HG03565 (cell line): ENCODE results near the gene DYNC1I1.

Experiments used
- ATAC-seq: cut with Tn5 transposase; IDR thresholded peaks from one replicate; pipeline ENCODE4 v1.9.1; 2021; ENCODE audit warnings: mild to moderate bottlenecking, moderate library complexity; ENCODE audit not compliant: unreplicated experiment

DYNC1I1 gene

GRCh38 chr7:96069401-96069800, 297.0 kb downstream of the DYNC1I1 start:
- ATAC-seq: no peak

DNA sequence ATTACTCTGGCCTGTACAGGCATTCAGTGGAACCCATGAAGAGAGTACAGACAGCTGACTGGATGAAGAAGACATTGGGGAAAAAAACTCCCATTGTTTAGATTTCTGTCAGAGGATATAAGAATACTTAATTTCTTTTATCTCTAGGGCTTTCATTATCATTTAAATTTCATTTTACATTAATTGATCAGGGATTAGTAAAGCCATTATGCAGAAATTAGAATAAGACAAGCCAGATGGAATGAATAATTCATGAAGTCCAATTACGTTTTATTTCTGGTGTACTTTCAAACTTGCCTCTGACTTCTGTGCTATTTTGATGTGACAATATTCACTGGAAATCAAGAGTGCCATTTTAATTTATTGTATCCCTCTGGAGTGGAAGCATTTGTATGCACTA, 302.5 kb downstream of the DYNC1I1 start:
- ATAC-seq: no peak

DNA sequence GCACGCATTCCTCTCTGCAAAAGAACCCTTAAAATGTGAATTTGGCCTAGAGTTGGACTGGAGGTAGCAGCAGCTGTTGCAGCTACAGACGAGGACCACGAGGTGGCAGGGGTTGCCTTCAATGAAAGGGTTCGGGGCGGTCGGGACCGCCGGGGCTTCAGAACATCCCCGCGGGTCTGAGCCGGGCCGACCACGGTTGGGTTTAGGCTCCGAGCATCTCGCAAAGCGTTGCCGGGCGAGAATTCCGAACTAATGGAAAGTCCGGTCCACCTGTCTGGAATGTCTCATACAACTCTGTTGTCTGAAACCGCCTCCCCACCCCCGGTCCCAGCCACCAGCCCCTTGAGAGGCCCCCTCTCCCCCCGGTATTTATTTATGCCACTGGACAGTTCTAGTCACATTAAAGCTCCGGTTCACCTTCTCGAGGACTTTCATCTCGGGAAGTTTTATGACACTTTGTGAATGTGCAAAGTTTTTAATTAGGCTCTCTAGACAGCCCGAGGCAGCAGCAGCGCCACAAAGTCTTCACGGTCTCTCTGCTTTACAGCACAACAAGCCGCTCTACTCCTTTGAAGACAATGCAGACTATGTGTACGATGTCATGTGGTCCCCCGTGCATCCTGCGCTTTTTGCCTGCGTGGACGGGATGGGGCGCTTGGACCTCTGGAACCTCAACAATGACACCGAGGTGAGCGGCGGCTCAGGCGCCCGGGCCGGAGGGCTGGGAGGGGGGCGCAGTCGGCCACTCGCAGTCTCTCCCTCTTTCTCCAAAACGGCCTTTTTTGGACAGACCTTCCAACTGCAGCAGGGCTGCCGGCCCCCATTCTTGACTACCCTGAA, 303.4 kb downstream of the DYNC1I1 start:
- ATAC-seq: peak; percentile 82

DNA sequence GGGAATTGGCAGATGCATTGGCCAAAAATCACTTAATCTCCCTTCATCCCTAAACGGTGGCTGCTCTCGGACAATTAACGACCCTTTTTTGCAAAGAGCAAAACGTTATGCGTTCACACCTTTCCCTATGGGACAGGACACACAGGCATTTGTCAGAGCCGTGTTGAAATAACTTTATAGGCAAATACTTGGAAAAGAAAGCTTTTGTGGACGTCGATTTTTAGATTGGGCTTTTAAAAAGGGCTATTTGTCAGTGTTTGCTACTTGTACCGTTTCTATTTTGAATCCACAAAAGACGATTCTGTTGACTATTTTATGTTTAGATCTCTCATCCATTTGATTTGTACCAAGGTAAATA, 304.0 kb downstream of the DYNC1I1 start:
- ATAC-seq: no peak

GRCh38 chr7:96080027-96080426, 307.7 kb downstream of the DYNC1I1 start:
- ATAC-seq: no peak

GRCh38 chr7:96084881-96085553, 312.7 kb downstream of the DYNC1I1 start:
- no peak for ATAC-seq

GRCh38 chr7:96085953-96086352, 313.6 kb downstream of the DYNC1I1 start:
- ATAC-seq: no peak

DNA sequence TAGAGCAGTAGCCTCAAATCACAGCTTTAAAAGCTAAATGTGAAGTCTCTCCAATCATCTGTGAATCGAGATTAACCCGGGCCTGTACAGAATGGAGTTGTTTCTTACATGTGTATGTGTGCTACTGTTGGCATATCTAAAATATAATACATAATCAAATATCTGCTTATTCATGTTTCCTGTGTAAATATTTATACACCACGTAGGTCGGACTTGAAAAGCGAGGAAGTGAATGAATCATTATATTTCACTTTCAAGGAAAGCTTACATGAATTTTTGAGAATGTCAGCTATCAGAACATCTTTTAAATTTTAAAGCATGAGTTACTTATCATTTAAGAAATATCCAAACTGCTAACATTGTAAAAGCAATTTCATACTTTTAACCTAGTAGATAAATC, 316.2 kb downstream of the DYNC1I1 start:
- ATAC-seq: no peak

- ATAC-seq: no peak
Measured at GRCh38 chr7:96089511-96089910, 317.2 kb downstream of the DYNC1I1 start.

DNA sequence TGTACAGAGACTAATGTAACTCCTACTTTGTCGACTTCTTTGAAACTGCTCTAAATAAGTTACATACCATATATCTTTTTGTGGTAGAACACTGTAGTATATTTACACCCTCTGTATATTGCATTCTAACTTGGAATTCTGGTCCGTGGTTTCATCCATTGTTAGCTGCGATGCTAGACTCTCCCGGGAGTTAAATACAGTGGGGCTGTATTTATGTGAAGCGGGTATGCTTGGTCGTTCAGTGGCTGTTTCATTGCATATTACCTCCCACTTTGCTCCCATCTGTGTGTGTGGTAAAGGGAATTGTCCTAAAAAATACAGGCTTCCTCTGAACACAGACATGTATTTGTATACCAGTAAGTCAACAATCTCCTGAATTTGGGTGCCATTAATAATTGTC, 318.4 kb downstream of the DYNC1I1 start:
- no peak for ATAC-seq

DNA sequence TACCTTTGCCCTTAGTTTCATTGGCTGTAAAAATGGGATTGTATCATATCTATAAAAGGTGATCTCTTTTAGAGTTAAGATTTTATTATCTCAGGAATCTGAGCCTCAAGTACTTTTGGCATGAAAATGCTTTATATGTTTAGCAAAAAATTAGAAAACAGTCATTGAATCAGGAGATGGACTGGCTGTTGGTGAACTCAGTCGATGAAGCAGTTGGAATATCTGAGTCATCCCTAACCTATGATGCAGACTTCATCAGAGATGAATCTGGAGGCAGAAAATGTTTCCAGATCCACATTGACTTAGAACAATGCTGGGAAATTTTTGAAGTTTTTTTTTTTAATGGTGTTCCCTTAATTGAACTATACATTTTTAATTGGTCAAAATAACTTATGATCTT, 321.1 kb downstream of the DYNC1I1 start:
- no peak for ATAC-seq

DNA sequence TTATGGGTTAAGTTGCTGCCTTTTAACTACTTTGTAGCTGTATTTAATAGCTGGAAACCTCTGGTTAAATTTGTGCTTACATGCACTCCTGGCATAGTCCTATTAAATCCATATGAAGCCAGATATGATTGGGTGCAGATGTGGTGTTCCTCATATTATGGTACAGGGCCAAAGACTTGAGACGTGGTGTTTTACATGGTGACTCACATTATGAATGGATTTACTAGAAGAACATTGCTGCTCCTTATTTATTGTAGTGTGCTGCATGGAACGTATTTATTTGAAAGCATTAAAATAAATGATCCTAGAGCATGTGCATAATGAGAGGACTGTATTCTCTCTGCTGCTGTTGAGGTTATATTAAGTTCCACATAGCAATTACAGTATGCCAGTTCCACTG, 325.5 kb downstream of the DYNC1I1 start:
- ATAC-seq: no peak

DNA sequence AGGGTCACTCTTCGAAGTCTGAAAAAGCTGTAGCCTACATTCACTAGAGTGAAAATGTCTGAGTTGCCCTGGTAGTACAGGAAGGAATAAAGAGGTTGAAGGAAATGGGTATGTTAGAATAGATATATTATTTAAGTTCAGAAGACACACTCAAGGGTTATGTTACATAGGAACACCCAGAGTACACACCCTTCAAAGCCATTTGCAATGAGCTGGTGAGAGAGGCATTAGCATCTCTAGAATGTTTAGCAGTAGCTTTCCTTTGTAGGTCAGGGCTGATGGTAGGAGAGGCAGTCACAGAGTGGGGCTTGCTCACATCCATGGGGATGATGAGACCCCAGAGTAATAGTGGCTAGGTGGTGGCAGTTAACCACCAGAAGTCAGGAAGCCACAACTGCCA, 328.4 kb downstream of the DYNC1I1 start:
- no peak for ATAC-seq

DNA sequence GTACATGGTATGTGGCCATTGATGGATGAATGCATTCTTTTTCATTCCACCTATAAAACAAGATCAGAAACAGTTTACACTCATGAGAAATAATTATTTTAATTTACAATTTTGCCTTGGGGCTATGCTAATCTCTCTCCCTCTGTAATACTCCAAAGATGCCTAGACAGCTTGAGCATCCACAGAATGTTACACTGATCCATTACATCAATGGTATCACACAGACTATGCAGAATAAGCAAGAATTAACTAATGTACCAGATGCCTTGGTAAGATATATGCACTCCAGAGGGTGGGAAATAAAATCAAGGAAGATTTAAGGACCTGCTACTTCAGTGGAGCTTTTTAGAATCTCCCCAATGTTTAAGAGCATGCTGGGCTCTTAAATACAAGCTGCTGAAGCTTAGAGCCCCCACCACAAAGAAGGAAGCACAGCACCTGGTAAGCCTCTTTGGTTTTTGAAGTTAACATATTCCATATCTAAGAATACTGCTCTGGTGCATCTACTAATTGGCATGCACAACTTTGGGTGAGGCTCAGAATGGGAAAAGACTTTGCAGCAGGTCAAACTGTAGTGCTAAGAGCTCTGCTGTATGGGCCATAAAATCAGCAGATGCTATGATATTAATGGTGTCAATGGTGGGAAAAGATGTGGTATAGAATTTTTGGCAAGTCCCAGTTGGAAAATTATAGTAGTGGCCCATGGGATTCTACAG, 329.9 kb downstream of the DYNC1I1 start:
- no peak for ATAC-seq

GRCh38 chr7:96104984-96105383, 332.6 kb downstream of the DYNC1I1 start:
- no peak for ATAC-seq

DNA sequence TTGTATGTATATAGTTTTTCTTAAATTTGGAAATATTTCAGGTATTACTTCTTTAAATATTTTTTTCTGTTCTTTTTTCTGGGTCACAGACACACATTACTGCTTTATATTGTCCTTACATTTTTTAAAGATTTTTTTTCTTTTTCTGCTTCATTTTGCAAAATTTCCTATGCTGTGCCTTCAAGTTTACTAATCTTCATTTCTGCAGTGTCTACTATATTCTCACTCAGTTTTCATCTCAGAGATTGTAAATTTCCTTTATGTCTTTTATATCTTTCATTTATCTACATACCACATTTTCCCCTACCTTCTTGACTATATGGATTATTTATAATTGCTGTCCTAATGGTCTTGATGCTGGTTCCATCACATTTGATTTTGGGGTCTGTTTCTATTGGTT, 339.1 kb downstream of the DYNC1I1 start:
- ATAC-seq: no peak

DNA sequence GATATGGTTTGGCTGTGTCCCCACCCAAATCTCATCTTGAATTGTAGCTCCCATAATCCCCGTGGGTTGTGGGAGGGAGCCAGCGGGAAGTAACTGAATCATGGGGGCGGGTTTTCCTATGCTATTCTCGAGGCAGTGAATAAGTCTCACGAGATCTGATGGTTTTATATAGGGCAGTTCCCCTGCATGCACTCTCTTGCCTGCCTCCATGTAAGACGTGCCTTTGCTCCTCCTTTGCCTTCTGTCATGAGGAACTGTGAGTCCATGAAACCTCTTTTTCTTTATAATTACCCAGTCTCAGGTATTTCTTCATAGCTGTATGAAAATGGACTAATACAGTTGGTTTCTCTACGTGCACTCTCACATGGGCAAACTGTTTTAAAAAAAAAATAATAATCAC, 341.8 kb downstream of the DYNC1I1 start:
- no peak for ATAC-seq

DNA sequence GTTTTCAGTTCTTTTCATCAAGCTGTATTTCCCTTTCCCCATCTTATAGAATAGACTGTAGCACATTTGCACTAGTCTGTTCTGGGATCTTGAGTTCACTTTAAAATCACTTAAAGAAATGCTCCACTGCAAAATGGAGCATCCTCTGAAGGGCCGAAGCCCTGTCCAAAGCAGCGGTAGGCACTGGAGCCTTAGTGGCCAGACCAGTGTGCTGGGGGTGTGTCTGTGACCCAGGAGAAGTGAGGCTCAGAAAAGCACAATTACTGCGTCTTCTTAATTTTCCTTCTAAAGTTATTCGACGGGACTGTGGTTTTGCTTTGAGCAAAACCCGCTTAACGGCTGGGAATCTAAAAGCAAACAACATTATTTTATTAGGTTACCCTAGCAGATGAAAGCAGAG, 343.8 kb downstream of the DYNC1I1 start:
- no peak for ATAC-seq

- ATAC-seq: no peak
Measured at GRCh38 chr7:96118449-96119001, 346.2 kb downstream of the DYNC1I1 start.

DNA sequence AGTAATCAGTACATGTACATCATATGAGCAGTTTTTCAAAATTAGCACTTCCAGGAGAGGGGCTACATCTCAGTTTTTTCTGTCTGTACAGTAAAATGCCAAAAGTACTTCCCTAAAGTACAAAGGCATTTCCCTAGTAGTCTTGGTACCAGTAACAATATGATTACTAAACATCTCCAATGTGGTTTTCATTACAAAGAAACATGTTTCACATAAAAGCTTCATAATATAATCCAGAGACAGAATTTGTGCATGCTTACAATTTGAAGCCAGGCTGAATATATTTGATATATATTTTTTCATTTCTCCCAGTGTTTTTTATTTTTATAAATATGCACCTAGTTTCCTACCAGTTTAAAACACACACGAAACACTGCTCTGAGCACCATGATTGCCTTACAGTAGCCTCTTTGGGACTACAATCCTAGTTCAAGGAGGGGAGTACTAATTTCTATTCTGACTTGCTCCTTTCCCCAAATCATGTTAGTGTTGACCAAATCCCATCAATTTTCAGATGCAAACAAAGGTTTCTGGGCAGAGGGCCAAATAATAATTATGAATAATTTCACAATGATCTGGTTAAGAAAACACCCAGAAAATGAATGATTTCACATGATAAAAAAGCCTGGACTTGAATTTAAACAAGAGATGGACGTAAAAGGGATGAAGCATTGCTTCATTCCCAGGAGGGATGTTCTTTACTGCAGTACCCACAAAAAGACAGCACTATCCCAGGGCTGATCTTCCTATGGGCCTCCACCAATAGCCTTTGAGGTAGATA, 348.3 kb downstream of the DYNC1I1 start:
- no peak for ATAC-seq

GRCh38 chr7:96121752-96122151, 349.4 kb downstream of the DYNC1I1 start:
- no peak for ATAC-seq
